ENCODE data around the gene DCDC1.

- TF ChIP-seq CTCF (IDR thresholded peaks at IDR 0.05) (no peak), POLR2AphosphoS5 (IDR thresholded peaks at IDR 0.05) (no peak)
Measured at GRCh38 chr11:31141789-31142188, 227.8 kb downstream of the DCDC1 start.

All from esophagus muscularis mucosa (tissue), 3 donors.